HT-29 (cell line): ENCODE measurements around the gene VARS1. TPM values are rescaled to one million over a fixed set of nuclear protein-coding genes. Genes with fewer than 3 reads are reported as not detected.
"Not testable (repeated sequence)": the region's sequence is repeated elsewhere in the genome, so short reads cannot be mapped to it uniquely, and the experiment has no call there.

ENCODE experiments used
- DNase-seq: peaks from one replicate; pipeline ENCODE4 v3.0.0-alpha.2; 2015; ENCODE audit warnings: low spot score
- total RNA-seq: library from RNA; depleted of rRNA; stranded (reverse); fragments of >200 nt; shearing (Covaris generic); gene quantifications from 2 replicates; pipeline ENCODE4 v1.2.3, GENCODE V29; 2014

The VARS1 gene
- total RNA-seq, 1 experiment from 2014 or later = 138 TPM

DNA sequence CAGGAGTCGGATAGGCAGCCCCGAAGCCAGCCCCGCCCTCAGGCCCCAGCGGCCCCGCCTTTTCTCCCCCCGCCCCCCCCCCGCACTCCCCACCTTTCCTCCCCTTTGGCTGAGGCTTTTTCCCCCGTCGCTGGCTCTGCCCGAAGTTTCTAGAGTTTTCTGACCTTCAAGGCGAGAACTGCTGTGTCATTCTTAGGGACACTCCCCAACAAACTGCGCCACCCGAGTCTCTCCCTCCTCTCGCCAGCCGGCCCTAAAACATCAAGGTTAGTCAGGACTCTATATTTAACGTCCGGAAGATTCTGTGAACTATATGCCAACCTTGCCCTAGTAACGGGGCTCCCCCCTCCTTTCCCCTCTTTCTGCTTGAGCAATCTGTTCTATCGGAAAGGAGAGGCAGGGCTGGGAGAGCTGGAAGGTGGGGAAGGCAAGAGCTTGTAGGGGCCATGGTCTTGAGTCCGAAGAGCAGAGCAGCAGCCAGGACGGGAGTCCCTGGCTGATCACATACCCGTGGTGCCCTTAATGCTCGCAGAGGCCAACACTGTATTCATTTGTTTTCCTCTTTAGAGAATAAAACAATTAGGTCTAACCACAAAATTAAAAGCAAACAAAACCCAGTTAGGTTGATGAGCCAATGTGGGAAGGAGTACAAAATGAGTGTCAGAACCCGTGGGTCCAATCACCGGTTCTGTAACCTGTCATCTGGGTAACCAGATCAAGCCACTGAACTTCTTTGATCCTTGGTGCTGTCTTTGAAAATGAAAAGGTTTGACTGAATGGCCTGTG, 26.7 kb upstream of the VARS1 start:
- peak; percentile 98 for DNase-seq

GRCh38 chr6:31821301-31822035, 25.9 kb upstream of the VARS1 start:
- peak; percentile 83 for DNase-seq

- DNase-seq = not testable (repeated sequence)
Observed at GRCh38 chr6:31820399-31820798, 24.8 kb upstream of the VARS1 start.

- no peak for DNase-seq
Observed at GRCh38 chr6:31819871-31820299, 24.3 kb upstream of the VARS1 start.

GRCh38 chr6:31817929-31818511, 22.5 kb upstream of the VARS1 start:
- DNase-seq = not testable (repeated sequence)

DNA sequence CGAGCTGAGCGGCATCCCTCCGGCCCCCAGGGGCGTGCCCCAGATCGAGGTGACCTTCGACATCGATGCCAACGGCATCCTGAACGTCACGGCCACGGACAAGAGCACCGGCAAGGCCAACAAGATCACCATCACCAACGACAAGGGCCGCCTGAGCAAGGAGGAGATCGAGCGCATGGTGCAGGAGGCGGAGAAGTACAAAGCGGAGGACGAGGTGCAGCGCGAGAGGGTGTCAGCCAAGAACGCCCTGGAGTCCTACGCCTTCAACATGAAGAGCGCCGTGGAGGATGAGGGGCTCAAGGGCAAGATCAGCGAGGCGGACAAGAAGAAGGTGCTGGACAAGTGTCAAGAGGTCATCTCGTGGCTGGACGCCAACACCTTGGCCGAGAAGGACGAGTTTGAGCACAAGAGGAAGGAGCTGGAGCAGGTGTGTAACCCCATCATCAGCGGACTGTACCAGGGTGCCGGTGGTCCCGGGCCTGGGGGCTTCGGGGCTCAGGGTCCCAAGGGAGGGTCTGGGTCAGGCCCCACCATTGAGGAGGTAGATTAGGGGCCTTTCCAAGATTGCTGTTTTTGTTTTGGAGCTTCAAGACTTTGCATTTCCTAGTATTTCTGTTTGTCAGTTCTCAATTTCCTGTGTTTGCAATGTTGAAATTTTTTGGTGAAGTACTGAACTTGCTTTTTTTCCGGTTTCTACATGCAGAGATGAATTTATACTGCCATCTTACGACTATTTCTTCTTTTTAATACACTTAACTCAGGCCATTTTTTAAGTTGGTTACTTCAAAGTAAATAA, 21.8 kb upstream of the VARS1 start:
- DNase-seq = not testable (repeated sequence)

- peak; percentile 92 for DNase-seq
Observed at GRCh38 chr6:31815025-31815838, 19.7 kb upstream of the VARS1 start, which contains the start of the genes HSPA1A and HSPA1L. Gene HSPA1A, plus strand, starts transcription at chr6:31815543. Its CDS starts 214 bp downstream, at chr6:31815757. Gene HSPA1L, minus strand, starts transcription at chr6:31815283. Its CDS starts 3,311 bp downstream, at chr6:31811972.

- DNase-seq = peak; percentile 96
Observed at GRCh38 chr6:31814677-31815024, 19.1 kb upstream of the VARS1 start.

GRCh38 chr6:31813465-31813849, 17.9 kb upstream of the VARS1 start:
- no peak for DNase-seq

DNA sequence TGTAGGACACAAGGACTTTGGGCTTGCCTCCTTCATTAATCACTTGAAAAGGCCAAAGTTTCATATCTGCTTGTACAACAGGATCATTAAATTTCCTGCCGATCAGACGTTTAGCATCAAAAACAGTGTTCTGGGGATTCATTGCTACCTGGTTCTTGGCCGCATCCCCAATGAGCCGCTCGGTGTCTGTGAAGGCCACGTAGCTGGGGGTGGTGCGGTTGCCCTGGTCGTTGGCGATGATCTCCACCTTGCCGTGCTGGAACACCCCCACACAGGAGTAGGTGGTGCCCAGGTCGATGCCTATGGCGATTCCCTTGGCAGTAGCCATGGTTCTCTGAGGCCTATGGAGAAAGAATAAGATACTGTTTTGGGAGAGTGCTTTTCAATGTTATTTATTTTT, 16.1 kb upstream of the VARS1 start:
- no peak for DNase-seq

GRCh38 chr6:31808599-31808998, 13.0 kb upstream of the VARS1 start:
- not testable (repeated sequence) for DNase-seq

DNA sequence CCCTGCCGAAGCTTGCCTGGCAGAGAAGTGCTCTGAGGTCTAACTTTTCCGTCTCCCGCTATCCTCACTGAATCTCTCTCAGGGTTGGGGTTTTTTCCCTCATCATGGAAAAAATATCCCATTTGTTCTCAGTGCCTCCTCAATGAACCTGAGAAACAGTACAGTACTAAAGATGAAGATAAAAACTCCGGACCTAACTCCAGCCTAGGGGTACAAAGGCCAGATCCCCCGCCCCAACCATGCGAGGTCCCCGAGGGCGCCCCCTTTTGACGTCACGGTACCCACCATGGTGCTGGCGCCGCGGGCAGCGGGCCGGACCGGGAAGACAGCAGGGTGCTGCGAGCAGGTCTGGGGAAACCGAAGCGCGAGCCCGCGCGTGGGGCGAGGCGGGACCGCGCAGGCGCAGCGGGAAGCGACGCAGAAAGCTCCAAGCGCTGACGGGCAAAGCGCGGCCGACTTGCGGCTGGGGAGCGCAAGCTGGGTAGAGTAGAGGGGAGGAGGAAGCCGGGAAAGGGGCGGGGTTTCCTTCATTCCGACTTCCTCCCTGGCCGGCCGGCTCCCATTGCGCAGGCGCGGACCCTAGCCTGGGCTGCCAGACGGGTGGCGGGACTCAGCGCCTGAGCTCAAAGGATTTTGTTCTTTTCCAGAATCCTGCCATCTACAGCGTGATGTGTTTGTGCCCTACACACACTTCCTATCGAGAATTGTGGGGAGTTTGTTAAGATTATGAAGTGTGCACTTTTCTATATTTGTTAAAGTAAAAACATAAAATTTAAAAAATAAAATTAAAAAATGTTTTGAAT, 11.1 kb upstream of the VARS1 start, which contains the start of gene LSM2:
TSS of gene LSM2 (minus strand) at position 497 of the 803 bp plus-strand sequence. CDS start at position 288, 209 bp downstream.
- DNase-seq = peak; percentile 99

DNA sequence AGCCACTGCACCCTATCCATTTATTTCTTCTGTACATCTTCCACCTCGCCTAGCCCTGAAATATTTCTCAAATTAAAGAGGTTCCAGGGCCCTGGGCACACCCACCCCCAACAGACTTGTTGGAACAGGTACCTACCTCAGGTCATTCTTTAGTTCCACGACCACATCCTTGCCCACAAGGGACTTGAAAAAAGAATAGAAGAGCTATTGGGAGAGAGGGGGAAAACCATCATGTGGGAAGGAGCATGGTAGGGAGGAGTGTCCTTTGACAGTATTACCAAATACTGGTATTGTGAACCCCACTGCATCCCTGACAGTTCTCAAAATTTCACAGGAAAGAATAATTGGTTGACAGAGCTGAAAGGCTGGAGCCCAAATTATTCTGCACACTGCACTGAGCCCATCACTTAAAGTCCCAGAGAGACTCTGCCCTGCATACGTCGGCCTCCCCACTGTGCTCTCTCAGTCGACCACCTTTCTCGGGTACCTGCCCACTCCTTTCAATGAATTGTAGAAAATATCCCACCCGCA, 10.5 kb upstream of the VARS1 start:
- no peak for DNase-seq

- not testable (repeated sequence) for DNase-seq
Observed at GRCh38 chr6:31801031-31801927, 5.7 kb upstream of the VARS1 start.

GRCh38 chr6:31799781-31800180, 4.2 kb upstream of the VARS1 start:
- DNase-seq = no peak

GRCh38 chr6:31797588-31797987, 2.0 kb upstream of the VARS1 start:
- no peak for DNase-seq

- DNase-seq = no peak
Observed at GRCh38 chr6:31796993-31797385, 1.4 kb upstream of the VARS1 start.

DNA sequence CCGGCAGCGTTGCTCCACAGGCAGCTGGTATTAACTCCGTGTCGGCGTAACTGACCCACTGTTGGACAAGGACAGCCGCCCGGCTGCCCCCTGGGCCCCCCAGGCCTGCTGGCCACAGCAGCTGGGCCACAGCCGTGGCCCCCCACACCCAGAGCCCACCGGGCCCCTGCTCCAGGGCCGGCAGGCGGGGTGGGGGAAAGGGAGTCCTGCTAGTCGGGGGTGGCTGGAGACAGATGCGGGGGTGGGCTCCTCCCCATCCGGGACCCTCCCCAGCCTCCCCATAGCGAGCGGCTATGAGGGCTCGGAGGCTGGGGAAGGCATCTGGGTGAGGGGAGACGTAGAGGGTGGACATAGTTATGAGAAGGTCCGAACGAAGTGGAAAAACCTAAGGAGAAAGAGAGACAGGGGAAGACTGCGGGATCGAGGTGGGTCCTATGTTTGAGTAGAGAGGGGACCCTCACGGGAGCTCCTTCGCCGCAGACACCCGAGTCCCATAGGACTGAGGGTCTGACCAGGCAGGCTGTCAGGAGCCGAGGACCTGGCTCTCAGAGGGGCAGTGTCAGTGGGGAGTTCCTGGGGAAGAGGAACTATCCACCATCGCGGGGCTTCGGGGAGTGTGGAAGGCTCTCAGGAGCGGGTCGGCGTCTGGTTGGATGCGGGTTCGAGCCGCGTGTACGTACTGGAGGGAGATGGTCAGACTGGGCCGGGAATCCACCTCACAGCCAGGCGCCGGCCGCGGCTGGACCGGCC, 511 bp downstream of the VARS1 start:
- DNase-seq = peak; percentile 70
